Left ventricle myocardium inferior (tissue), 1 donor: Measurements from ENCODE around the gene FAM89A. TPM values are rescaled to one million over a fixed set of nuclear protein-coding genes. Genes with fewer than 3 reads are reported as not detected.

ENCODE experiments used
- DNase-seq: peaks from one replicate; pipeline ENCODE4 v3.0.0-alpha.2; 2020
- H3K27ac ChIP-seq: fragments of 200-600 bp; replicated peaks from 2 replicates; pipeline ENCODE4 v1.8.0; 2021
- H3K27me3 ChIP-seq: fragments of 200-600 bp; 2 replicates; pipeline ENCODE4 v1.8.0; 2021; ENCODE audit warnings: low read depth
- H3K36me3 ChIP-seq: fragments of 200-600 bp; 2 replicates; pipeline ENCODE4 v1.8.0; 2021
- H3K4me1 ChIP-seq: fragments of 200-600 bp; 2 replicates; pipeline ENCODE4 v1.8.0; 2021
- H3K4me3 ChIP-seq: fragments of 200-600 bp; 2 replicates; pipeline ENCODE4 v1.8.0; 2021; ENCODE audit warnings: mild to moderate bottlenecking, moderate library complexity
- H3K9me3 ChIP-seq: fragments of 200-600 bp; replicated peaks from 2 replicates; pipeline ENCODE4 v1.8.0; 2021
- intact Hi-C: fragments of 100-400 bp; cut with micrococcal nuclease; formaldehyde crosslinking; loops from one replicate; pipeline ENCODE4 v1.11.0; 2022
- total RNA-seq: library from RNA; stranded (reverse); fragmentation: NEBNext Ultra II Directional; extraction: Animal tissue kit (Norgen Biotek cat#: 25700); gene quantifications from one replicate; pipeline ENCODE4 v1.2.1, GENCODE V29; 2021
- TF ChIP-seq, protein P1 (sequence below): fragments of 200-600 bp; IDR thresholded peaks from 2 replicates; pipeline ENCODE4 v1.8.0; 2021; ENCODE audit warnings: antibody characterized with exemption, mild to moderate bottlenecking, borderline replicate concordance
- donor health status: DM: no; HTN: yes; CAD: no; lungs with severe emphysema.

FAM89A gene
- total RNA-seq, 1 donor from 2014 or later: 6.5 TPM

- DNase-seq: no peak
- Histone ChIP-seq H3K36me3 (peaks cover 19% of the 10 kb centered on the region), H3K4me3 (peak overlapping the region; percentile 80), H3K4me1 (peaks cover 37% of the 10 kb centered on the region), H3K27ac (no peak overlapping the region), H3K27me3 (no peaks in the 10 kb centered on the region), H3K9me3 (no peaks in the 10 kb centered on the region)
- TF ChIP-seq, protein P1, sequence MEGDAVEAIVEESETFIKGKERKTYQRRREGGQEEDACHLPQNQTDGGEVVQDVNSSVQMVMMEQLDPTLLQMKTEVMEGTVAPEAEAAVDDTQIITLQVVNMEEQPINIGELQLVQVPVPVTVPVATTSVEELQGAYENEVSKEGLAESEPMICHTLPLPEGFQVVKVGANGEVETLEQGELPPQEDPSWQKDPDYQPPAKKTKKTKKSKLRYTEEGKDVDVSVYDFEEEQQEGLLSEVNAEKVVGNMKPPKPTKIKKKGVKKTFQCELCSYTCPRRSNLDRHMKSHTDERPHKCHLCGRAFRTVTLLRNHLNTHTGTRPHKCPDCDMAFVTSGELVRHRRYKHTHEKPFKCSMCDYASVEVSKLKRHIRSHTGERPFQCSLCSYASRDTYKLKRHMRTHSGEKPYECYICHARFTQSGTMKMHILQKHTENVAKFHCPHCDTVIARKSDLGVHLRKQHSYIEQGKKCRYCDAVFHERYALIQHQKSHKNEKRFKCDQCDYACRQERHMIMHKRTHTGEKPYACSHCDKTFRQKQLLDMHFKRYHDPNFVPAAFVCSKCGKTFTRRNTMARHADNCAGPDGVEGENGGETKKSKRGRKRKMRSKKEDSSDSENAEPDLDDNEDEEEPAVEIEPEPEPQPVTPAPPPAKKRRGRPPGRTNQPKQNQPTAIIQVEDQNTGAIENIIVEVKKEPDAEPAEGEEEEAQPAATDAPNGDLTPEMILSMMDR: no peak
- intact Hi-C loops: no loop called here
These were observed 60.1 kb downstream of the FAM89A start for GRCh38 chr1:230979952-230980351.

GRCh38 chr1:230979389-230979716 is 60.7 kb downstream of the FAM89A start:
- peaks cover 37% of the 10 kb centered on the region for H3K4me1 ChIP-seq
- no peaks in the 10 kb centered on the region for H3K9me3 ChIP-seq
- peak overlapping the region; percentile 80 for H3K4me3 ChIP-seq
- intact Hi-C loops: no loop called here
- H3K27me3 ChIP-seq: no peaks in the 10 kb centered on the region
- TF ChIP-seq, protein P1: no peak
- peak overlapping the region; percentile 84 for H3K27ac ChIP-seq
- no peak for DNase-seq
- peaks cover 19% of the 10 kb centered on the region for H3K36me3 ChIP-seq

- H3K4me3 ChIP-seq: peak within 1 kb of the TSS; percentile 80
- peak within 1 kb of the TSS; percentile 84 for H3K27ac ChIP-seq
- no peaks in the 10 kb centered on the region for H3K27me3 ChIP-seq
- TF ChIP-seq, protein P1: peak; percentile 45
- peaks cover 19% of the 10 kb centered on the region for H3K36me3 ChIP-seq
- DNase-seq: peak; percentile 99
- peaks cover 37% of the 10 kb centered on the region for H3K4me1 ChIP-seq
- intact Hi-C loops: no loop called here
- H3K9me3 ChIP-seq: no peaks in the 10 kb centered on the region
These were observed 61.3 kb downstream of the FAM89A start, which contains the start of the genes ARV1 and TTC13 for GRCh38 chr1:230978491-230979388. Gene ARV1 (plus strand): TSS chr1:230979094. CDS start chr1:230979106, 12 bp downstream. Gene TTC13 (minus strand): TSS chr1:230978861. CDS start chr1:230978830, 31 bp downstream.

- intact Hi-C loops: no loop called here
- Histone ChIP-seq H3K36me3 (peaks cover 19% of the 10 kb centered on the region), H3K9me3 (no peaks in the 10 kb centered on the region), H3K27ac (peak overlapping the region; percentile 84), H3K4me1 (peaks cover 37% of the 10 kb centered on the region), H3K4me3 (peak overlapping the region; percentile 80), H3K27me3 (no peaks in the 10 kb centered on the region)
- TF ChIP-seq, protein P1: no peak
- peak; percentile 23 for DNase-seq
These were observed 62.1 kb downstream of the FAM89A start for GRCh38 chr1:230977761-230978490.

DNA sequence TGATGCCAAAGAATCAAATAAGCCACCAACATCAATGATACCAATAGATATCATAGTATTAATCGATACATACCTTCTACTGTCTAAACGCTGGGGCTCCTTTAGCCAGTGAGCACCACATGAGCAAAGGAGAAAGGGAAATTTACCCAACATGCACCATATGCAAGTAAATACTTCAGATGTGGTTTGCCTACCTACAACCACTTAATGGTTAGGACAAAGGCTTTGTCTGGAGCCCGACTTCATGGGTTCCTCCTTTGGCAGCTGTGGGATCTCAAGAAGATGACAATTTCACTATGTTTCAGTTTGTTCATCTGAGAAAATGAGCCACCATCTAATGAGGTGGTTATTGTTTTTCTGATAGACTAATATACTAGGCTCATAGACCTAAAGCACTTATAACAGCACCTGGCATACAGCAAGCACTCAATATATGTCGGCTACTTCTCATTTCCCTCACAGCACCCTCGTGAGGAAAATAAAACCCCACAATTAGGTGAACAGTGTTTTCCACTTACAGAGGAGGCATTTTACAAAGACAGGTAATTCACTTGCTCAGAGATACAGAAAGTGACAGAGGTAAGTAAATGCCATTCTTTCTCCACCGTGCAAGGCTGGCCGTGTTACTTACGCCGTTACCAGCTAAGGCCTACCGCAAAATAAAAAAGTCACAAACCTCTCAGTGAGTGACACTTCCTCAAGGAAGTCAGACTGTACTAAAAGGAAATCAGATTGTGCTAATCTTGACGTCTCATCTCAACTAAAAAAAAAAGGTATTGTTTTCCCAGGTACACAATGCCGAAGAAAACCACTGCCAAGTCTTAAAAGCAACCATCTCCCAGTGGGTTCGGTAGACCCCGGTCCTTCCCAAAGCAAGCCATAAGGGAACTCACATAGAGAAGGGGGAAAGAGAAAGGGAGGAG is 63.0 kb downstream of the FAM89A start:
- peak overlapping the region; percentile 84 for H3K27ac ChIP-seq
- no peak for DNase-seq
- peaks cover 37% of the 10 kb centered on the region for H3K4me1 ChIP-seq
- no peaks in the 10 kb centered on the region for H3K27me3 ChIP-seq
- TF ChIP-seq, protein P1: no peak
- no peaks in the 10 kb centered on the region for H3K9me3 ChIP-seq
- intact Hi-C loops: no loop called here
- peaks cover 18% of the 10 kb centered on the region for H3K36me3 ChIP-seq
- peak overlapping the region; percentile 80 for H3K4me3 ChIP-seq
